Body of pancreas (tissue), 4 donors: ENCODE data around the gene ATP11A. TPM values are rescaled to one million over a fixed set of nuclear protein-coding genes. Genes with fewer than 3 reads are reported as not detected.

Experiments
- ATAC-seq: fragments of 150-250 bp; one replicate; pipeline ENCODE4 v1.9.1; 2016
- DNase-seq, 4 donors: peaks; one replicate each; pipeline ENCODE4 v3.0.0-alpha.2; 2019
- H3K27ac ChIP-seq, 4 donors: fragments of 200-600 bp; sonication (generic); 1 replicate in 3 of 4; 2 replicates in 1 of 4; pipeline versions ENCODE4 v1.5.1 to v1.6.1; 2016 to 2019; ENCODE audit warnings: mild to moderate bottlenecking in 1 of 4, mixed read lengths in 1 of 4, moderate library complexity in 1 of 4
- H3K27me3 ChIP-seq, 2 donors: fragments of 200-600 bp; sonication (generic); one replicate each; pipeline ENCODE4 v1.6.0; 2016; ENCODE audit warnings: mild to moderate bottlenecking in 1 of 2
- H3K36me3 ChIP-seq, 2 donors: fragments of 200-600 bp; sonication (generic); replicated peaks in 1 of 2; 2 replicates each; pipeline ENCODE4 v1.5.1; 2016; ENCODE audit warnings: low read depth in 2 of 2; ENCODE audit not compliant: insufficient read depth in 1 of 2
- H3K4me1 ChIP-seq: fragments of 200-600 bp; sonication (generic); one replicate; pipeline ENCODE4 v1.6.0; 2016
- H3K4me3 ChIP-seq, 2 donors: fragments of 200-600 bp; sonication (generic); 1 replicate in 1 of 2; 2 replicates in 1 of 2; pipeline ENCODE4 v1.5.1; 2016 to 2019
- H3K9me3 ChIP-seq, 3 donors: fragments of 200-600 bp; sonication (generic); 1 replicate in 2 of 3; 2 replicates in 1 of 3; pipeline ENCODE4 v1.5.1; 2016
- POLR2A ChIP-seq, 3 donors: fragments of 450-650 bp; IDR thresholded peaks; one replicate each; pipeline ENCODE4 v1.6.1; 2016; ENCODE audit warnings: antibody characterized with exemption in 3 of 3, mild to moderate bottlenecking in 2 of 3
- WGBS, 2 donors: methylation state at CpG; one replicate each; pipeline ENCODE4 v1.1.5; 2017; 5-methylcytosine and 5-hydroxymethylcytosine counted together
- intact Hi-C: fragments of 100-400 bp; cut with DNase I; formaldehyde crosslinking; loops from one replicate; pipeline ENCODE4 v1.15.1; 2023
- total RNA-seq, 2 donors: library from RNA; depleted of rRNA; stranded (reverse); fragments of >200 nt; gene quantifications; one replicate each; pipeline ENCODE4 v1.1.0, GENCODE V29; 2016
- TF ChIP-seq, protein P1 (sequence below), 7 experiments: fragments of 450-650 bp in 4 of 7; fragments of 200-600 bp in 3 of 7; sonication (generic) in 3 of 7; IDR thresholded peaks; one replicate each; pipeline ENCODE4 v1.5.1; 2016 to 2019; ENCODE audit warnings: antibody characterized with exemption in 7 of 7

ATP11A gene
- total RNA-seq, 2 donors from 2014 or later, result 24.1 to 33.9 TPM

GRCh38 chr13:112782429-112783010, 92.7 kb downstream of the ATP11A start:
- H3K4me3 ChIP-seq, result no peak overlapping the region
- H3K27ac ChIP-seq, result peak overlapping the region in 2 of 4 donors; percentile 43 to 53
- TF ChIP-seq, protein P1, sequence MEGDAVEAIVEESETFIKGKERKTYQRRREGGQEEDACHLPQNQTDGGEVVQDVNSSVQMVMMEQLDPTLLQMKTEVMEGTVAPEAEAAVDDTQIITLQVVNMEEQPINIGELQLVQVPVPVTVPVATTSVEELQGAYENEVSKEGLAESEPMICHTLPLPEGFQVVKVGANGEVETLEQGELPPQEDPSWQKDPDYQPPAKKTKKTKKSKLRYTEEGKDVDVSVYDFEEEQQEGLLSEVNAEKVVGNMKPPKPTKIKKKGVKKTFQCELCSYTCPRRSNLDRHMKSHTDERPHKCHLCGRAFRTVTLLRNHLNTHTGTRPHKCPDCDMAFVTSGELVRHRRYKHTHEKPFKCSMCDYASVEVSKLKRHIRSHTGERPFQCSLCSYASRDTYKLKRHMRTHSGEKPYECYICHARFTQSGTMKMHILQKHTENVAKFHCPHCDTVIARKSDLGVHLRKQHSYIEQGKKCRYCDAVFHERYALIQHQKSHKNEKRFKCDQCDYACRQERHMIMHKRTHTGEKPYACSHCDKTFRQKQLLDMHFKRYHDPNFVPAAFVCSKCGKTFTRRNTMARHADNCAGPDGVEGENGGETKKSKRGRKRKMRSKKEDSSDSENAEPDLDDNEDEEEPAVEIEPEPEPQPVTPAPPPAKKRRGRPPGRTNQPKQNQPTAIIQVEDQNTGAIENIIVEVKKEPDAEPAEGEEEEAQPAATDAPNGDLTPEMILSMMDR (IDR thresholded peaks at IDR 0.05), result no peak
- TF ChIP-seq POLR2A (IDR thresholded peaks at IDR 0.05), result no peak
- intact Hi-C loops, result no loop called here
- no peak for DNase-seq
- H3K27me3 ChIP-seq, result no peaks in the 10 kb centered on the region
- WGBS, 2 donors, result 74 to 84% methylated on average over 15 of the region's 15 CpGs
- ATAC-seq, result no peak
- H3K4me1 ChIP-seq, result peaks cover 16% of the 10 kb centered on the region
- no peaks in the 10 kb centered on the region for H3K9me3 ChIP-seq
- H3K36me3 ChIP-seq, result peaks cover 0 to 2% of the 10 kb centered on the region in 2 donors

GRCh38 chr13:112783135-112783977, 93.5 kb downstream of the ATP11A start:
- H3K4me3 ChIP-seq, result no peak overlapping the region
- peaks cover 0 to 2% of the 10 kb centered on the region in 2 donors for H3K36me3 ChIP-seq
- no peaks in the 10 kb centered on the region for H3K9me3 ChIP-seq
- no peak for DNase-seq
- TF ChIP-seq, protein P1 (IDR thresholded peaks at IDR 0.05), result no peak
- no peak for TF ChIP-seq POLR2A (IDR thresholded peaks at IDR 0.05)
- ATAC-seq, result peak; percentile 42
- H3K4me1 ChIP-seq, result peaks cover 16% of the 10 kb centered on the region
- 77 to 94% methylated on average over 21 to 28 of the region's 28 CpGs for WGBS, 2 donors
- H3K27ac ChIP-seq, result peak overlapping the region in 2 of 4 donors; percentile 2 to 53
- intact Hi-C loops, result no loop called here
- no peaks in the 10 kb centered on the region for H3K27me3 ChIP-seq

GRCh38 chr13:112783978-112784371, 94.1 kb downstream of the ATP11A start:
- intact Hi-C loops, result no loop called here
- H3K36me3 ChIP-seq, result peaks cover 0 to 2% of the 10 kb centered on the region in 2 donors
- no peak overlapping the region for H3K4me3 ChIP-seq
- peaks cover 16% of the 10 kb centered on the region for H3K4me1 ChIP-seq
- DNase-seq, result no peak
- no peak for ATAC-seq
- H3K9me3 ChIP-seq, result no peaks in the 10 kb centered on the region
- no peak overlapping the region for H3K27ac ChIP-seq
- no peaks in the 10 kb centered on the region for H3K27me3 ChIP-seq
- WGBS, 2 donors, result 90 to 97% methylated on average over 9 of the region's 9 CpGs
- no peak for TF ChIP-seq POLR2A (IDR thresholded peaks at IDR 0.05)
- TF ChIP-seq, protein P1 (IDR thresholded peaks at IDR 0.05), result no peak

GRCh38 chr13:112784811-112785482, 95.1 kb downstream of the ATP11A start:
- Histone ChIP-seq H3K27ac (no peak overlapping the region), H3K9me3 (no peaks in the 10 kb centered on the region), H3K36me3 (peaks cover 0 to 2% of the 10 kb centered on the region in 2 donors), H3K4me3 (no peak overlapping the region), H3K27me3 (no peaks in the 10 kb centered on the region), H3K4me1 (peaks cover 16% of the 10 kb centered on the region)
- DNase-seq (no peak), ATAC-seq (no peak)
- no peak for TF ChIP-seq POLR2A (IDR thresholded peaks at IDR 0.05)
- TF ChIP-seq, protein P1 (IDR thresholded peaks at IDR 0.05), result no peak
- intact Hi-C loops, result no loop called here
- 95 to 96% methylated on average over 11 to 23 of the region's 29 CpGs for WGBS, 2 donors
